SK-N-SH (cell line): ENCODE measurements around the gene MON2. TPM values are rescaled to one million over a fixed set of nuclear protein-coding genes. Genes with fewer than 3 reads are reported as not detected.

ENCODE experiments used
- CTCF ChIA-PET: fragments of 300-600, 350-600 bp; formaldehyde crosslinking; extraction: SDS; loops from one replicate; lab custom pipeline; 2021; lab: Yijun Ruan, JAX
- POLR2A ChIA-PET: fragments of 350-600 bp; sonication (Branson Sonifier 250); formaldehyde crosslinking; extraction: SDS; loops from one replicate; lab custom pipeline; 2020; ENCODE audit warnings: antibody characterized with exemption, inconsistent platforms; lab: Yijun Ruan, JAX
- DNase-seq: peaks from one replicate; pipeline ENCODE4 v3.0.0; 2012
- H2AFZ ChIP-seq: fragments of 200-600 bp; sonication (generic); 2 replicates; pipeline ENCODE4 v1.8.1; 2016; ENCODE audit warnings: antibody characterized with exemption, mild to moderate bottlenecking, low read depth
- H3F3A ChIP-seq: fragments of 200-600 bp; sonication (generic); replicated peaks from 2 replicates; pipeline ENCODE3; 2016; ENCODE audit warnings: antibody characterized with exemption, mild to moderate bottlenecking; ENCODE audit not compliant: insufficient read depth
- H3K27ac ChIP-seq, 2 experiments: fragments of 200-500 bp in 1 of 2; fragments of 200-600 bp in 1 of 2; sonication (Bioruptor generic) in 1 of 2; sonication (generic), shearing (Covaris generic) in 1 of 2; 2 replicates each; pipeline versions ENCODE4 v1.5.1 to v1.6.1; 2014 to 2016; ENCODE audit warnings: low read depth in 2 of 2, inconsistent platforms in 1 of 2, low read length in 1 of 2, mild to moderate bottlenecking in 1 of 2, mixed read lengths in 1 of 2
- H3K27me3 ChIP-seq: fragments of 200-600 bp; sonication (generic), shearing (Covaris generic); 2 replicates; pipeline ENCODE4 v1.6.1; 2016; ENCODE audit warnings: mixed run types; ENCODE audit not compliant: insufficient read depth
- H3K36me3 ChIP-seq, 2 experiments: fragments of 200-500 bp in 1 of 2; fragments of 200-600 bp in 1 of 2; sonication (Bioruptor generic) in 1 of 2; sonication (generic) in 1 of 2; replicated peaks in 1 of 2; 2 replicates each; pipeline versions ENCODE3 to v1.5.1; 2014 to 2016; ENCODE audit warnings: low read length in 1 of 2, mild to moderate bottlenecking in 1 of 2; ENCODE audit not compliant: insufficient read depth in 2 of 2, control insufficient read depth in 1 of 2
- H3K4me1 ChIP-seq, 2 experiments: fragments of 200-500 bp in 1 of 2; fragments of 200-600 bp in 1 of 2; sonication (Bioruptor generic) in 1 of 2; sonication (generic), shearing (Covaris generic) in 1 of 2; 2 replicates each; pipeline versions ENCODE4 v1.5.1 to v1.6.1; 2014 to 2016; ENCODE audit warnings: low read depth in 1 of 2, low read length in 1 of 2, mixed run types in 1 of 2; ENCODE audit not compliant: insufficient read depth in 2 of 2, control insufficient read depth in 1 of 2
- H3K4me2 ChIP-seq: fragments of 200-600 bp; sonication (generic), shearing (Covaris generic); 2 replicates; pipeline ENCODE4 v1.6.1; 2017; ENCODE audit warnings: mixed run types
- H3K4me3 ChIP-seq, 2 experiments: fragments of 200-500 bp in 1 of 2; fragments of 200-600 bp in 1 of 2; sonication (Bioruptor generic) in 1 of 2; sonication (generic), shearing (Covaris generic) in 1 of 2; 2 replicates each; pipeline versions ENCODE4 v1.5.1 to v1.8.1; 2014 to 2016; ENCODE audit warnings: low read depth in 2 of 2, inconsistent platforms in 1 of 2, low read length in 1 of 2, mild to moderate bottlenecking in 1 of 2, mixed read lengths in 1 of 2, moderate library complexity in 1 of 2
- H3K79me2 ChIP-seq: fragments of 200-600 bp; sonication (generic); 2 replicates; pipeline ENCODE4 v1.8.1; 2017; ENCODE audit warnings: mild to moderate bottlenecking; ENCODE audit not compliant: insufficient read depth
- H3K9ac ChIP-seq: fragments of 200-600 bp; sonication (generic); 2 replicates; pipeline ENCODE4 v1.6.1; 2017; ENCODE audit warnings: mixed run types
- H3K9me2 ChIP-seq: fragments of 200-600 bp; sonication (generic); 2 replicates; pipeline ENCODE4 v1.6.1; 2017; ENCODE audit warnings: mixed run types
- H3K9me3 ChIP-seq: fragments of 200-600 bp; sonication (generic); 2 replicates; pipeline ENCODE4 v1.6.1; 2017; ENCODE audit warnings: mixed run types, mild to moderate bottlenecking, moderate library complexity
- H4K20me1 ChIP-seq: fragments of 200-600 bp; sonication (generic); 2 replicates; pipeline ENCODE4 v1.6.1; 2017; ENCODE audit warnings: mild to moderate bottlenecking, mixed run types; ENCODE audit not compliant: insufficient read depth
- ELF1 ChIP-seq: IDR thresholded peaks from 2 replicates; pipeline ENCODE4 v1.4.0; 2012
- EP300 ChIP-seq, 2 experiments: IDR thresholded peaks; 2 replicates each; pipeline versions ENCODE4 v1.4.0 to v1.6.1; 2012; ENCODE audit warnings: borderline replicate concordance in 1 of 2, low read depth in 1 of 2, low read length in 1 of 2
- FOSL2 ChIP-seq: IDR thresholded peaks from 2 replicates; pipeline ENCODE4 v1.4.0; 2012; ENCODE audit warnings: low read depth, mild to moderate bottlenecking, moderate library complexity, borderline replicate concordance
- FOXJ3 ChIP-seq: sonication (generic); formaldehyde crosslinking; IDR thresholded peaks from 2 replicates; pipeline ENCODE4 v1.5.1; 2020; ENCODE audit warnings: mild to moderate bottlenecking, missing genetic modification reagents
- FOXM1 ChIP-seq: IDR thresholded peaks from 2 replicates; pipeline ENCODE4 v1.4.0; 2012; ENCODE audit warnings: low read depth, mild to moderate bottlenecking
- GABPA ChIP-seq: IDR thresholded peaks from 2 replicates; pipeline ENCODE4 v1.4.0; 2012; ENCODE audit warnings: low read depth, mild to moderate bottlenecking
- IRF3 ChIP-seq: fragments of 150-350 bp; IDR thresholded peaks from 2 replicates; pipeline ENCODE4 v1.6.1; 2016; ENCODE audit warnings: mild to moderate bottlenecking, low read depth, low read length
- JUND ChIP-seq: IDR thresholded peaks from 2 replicates; pipeline ENCODE4 v1.4.0; 2012
- MXI1 ChIP-seq: IDR thresholded peaks from 2 replicates; pipeline ENCODE4 v1.6.1; 2012; ENCODE audit warnings: mild to moderate bottlenecking, low read depth, low read length, improper control_type of control experiment
- NRF1 ChIP-seq: IDR thresholded peaks from 2 replicates; pipeline ENCODE4 v1.6.1; 2012; ENCODE audit warnings: low read depth, mild to moderate bottlenecking, low read length
- POLR2AphosphoS5 ChIP-seq: IDR thresholded peaks from 2 replicates; pipeline ENCODE4 v1.6.1; 2012; ENCODE audit warnings: low read depth, low read length
- RAD21 ChIP-seq: IDR thresholded peaks from 2 replicates; pipeline ENCODE4 v1.6.1; 2012; ENCODE audit warnings: mild to moderate bottlenecking, low read length
- RFX5 ChIP-seq: IDR thresholded peaks from 2 replicates; pipeline ENCODE4 v1.6.1; 2012; ENCODE audit warnings: mild to moderate bottlenecking, improper control_type of control experiment, low read length
- RXRA ChIP-seq: IDR thresholded peaks from 2 replicates; pipeline ENCODE4 v1.4.0; 2012; ENCODE audit warnings: low read depth, mild to moderate bottlenecking, borderline replicate concordance
- SIN3A ChIP-seq: IDR thresholded peaks from 2 replicates; pipeline ENCODE4 v1.6.1; 2012; ENCODE audit warnings: low read depth, mild to moderate bottlenecking, low read length, moderate library complexity, borderline replicate concordance
- SMC3 ChIP-seq: IDR thresholded peaks from 2 replicates; pipeline ENCODE4 v1.6.1; 2012; ENCODE audit warnings: low read depth, low read length, improper control_type of control experiment
- TAF1 ChIP-seq: IDR thresholded peaks from 2 replicates; pipeline ENCODE4 v1.6.1; 2012; ENCODE audit warnings: low read depth, mild to moderate bottlenecking, low read length, moderate library complexity, borderline replicate concordance
- TCF12 ChIP-seq: IDR thresholded peaks from 2 replicates; pipeline ENCODE4 v1.4.0; 2012
- TEAD4 ChIP-seq: IDR thresholded peaks from 2 replicates; pipeline ENCODE4 v1.4.0; 2012; ENCODE audit warnings: mild to moderate bottlenecking, borderline replicate concordance; ENCODE audit not compliant: insufficient read depth
- YY1 ChIP-seq: IDR thresholded peaks from 2 replicates; pipeline ENCODE4 v1.4.0; 2012; ENCODE audit warnings: low read depth, mild to moderate bottlenecking
- WGBS: methylation state at CpG from one replicate; pipeline ENCODE4 v1.1.6; 2017; ENCODE audit warnings: low lambda C conversion rate; 5-methylcytosine and 5-hydroxymethylcytosine counted together
- polyA plus RNA-seq, 3 experiments: library from polyadenylated mRNA; depleted of rRNA; stranded (reverse); fragments of >200 nt; gene quantifications; 2 replicates each; pipeline ENCODE4 v1.2.3, GENCODE V29; 2012
- TF ChIP-seq, protein P1 (sequence below): IDR thresholded peaks from 2 replicates; pipeline ENCODE4; 2012
- TF ChIP-seq, protein P2 (sequence below): IDR thresholded peaks from 2 replicates; pipeline ENCODE4 v1.4.0; 2012; ENCODE audit warnings: low read depth
- TF ChIP-seq, protein P3 (sequence below): IDR thresholded peaks from 2 replicates; pipeline ENCODE4 v1.4.0; 2012; ENCODE audit warnings: low read depth, borderline replicate concordance

The MON2 gene
- polyA plus RNA-seq, 1 of the 3 experiments (the other 2 are of a cell fraction), result 4.4 TPM

DNA sequence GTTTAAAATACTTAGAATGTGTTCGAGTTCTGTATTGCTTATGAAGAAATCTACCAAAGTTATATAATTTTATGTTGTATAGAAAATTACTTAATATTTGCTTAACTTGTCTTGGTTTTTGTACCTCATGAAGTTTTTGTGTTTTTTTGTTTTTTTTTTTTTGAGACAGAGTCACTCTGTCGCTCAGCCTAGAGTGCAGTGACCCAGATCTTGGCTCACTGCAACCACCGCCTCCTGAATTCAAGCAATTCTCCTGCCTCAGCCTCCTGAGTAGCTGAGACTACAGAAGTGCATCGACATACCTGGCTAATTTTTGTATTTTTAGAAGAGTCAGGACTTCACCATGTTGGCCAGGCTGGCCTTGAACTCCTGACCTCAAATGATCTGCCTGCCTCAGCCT lies 69.9 kb downstream of the MON2 start:
- TF ChIP-seq, protein P1, sequence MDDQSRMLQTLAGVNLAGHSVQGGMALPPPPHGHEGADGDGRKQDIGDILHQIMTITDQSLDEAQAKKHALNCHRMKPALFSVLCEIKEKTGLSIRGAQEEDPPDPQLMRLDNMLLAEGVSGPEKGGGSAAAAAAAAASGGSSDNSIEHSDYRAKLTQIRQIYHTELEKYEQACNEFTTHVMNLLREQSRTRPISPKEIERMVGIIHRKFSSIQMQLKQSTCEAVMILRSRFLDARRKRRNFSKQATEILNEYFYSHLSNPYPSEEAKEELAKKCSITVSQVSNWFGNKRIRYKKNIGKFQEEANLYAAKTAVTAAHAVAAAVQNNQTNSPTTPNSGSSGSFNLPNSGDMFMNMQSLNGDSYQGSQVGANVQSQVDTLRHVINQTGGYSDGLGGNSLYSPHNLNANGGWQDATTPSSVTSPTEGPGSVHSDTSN, result no peak
- Histone ChIP-seq H4K20me1 (no peaks in the 10 kb centered on the region), H3K79me2 (no peaks in the 10 kb centered on the region; the same call in 1 of the 2 replicates), H3K4me2 (no peak overlapping the region), H3K9ac (no peak overlapping the region), H3F3A (peaks cover 27% of the 10 kb centered on the region), H3K27me3 (no peaks in the 10 kb centered on the region), H3K36me3 (peaks cover 54 to 74% of the 10 kb centered on the region in 2 experiments), H3K9me3 (no peaks in the 10 kb centered on the region), H2AFZ (no peak overlapping the region), H3K9me2 (peaks cover 4% of the 10 kb centered on the region; the same call in 1 of the 2 replicates), H3K27ac (no peak overlapping the region), H3K4me3 (no peak overlapping the region), H3K4me1 (peaks cover 0 to 9% of the 10 kb centered on the region in 2 experiments; a peak in 2 of 4 replicates)
- ChIA-PET POLR2A (no interaction called here), CTCF (no interaction called here)
- 81% methylated on average over 4 of the region's 4 CpGs for WGBS
- DNase-seq, result no peak

DNA sequence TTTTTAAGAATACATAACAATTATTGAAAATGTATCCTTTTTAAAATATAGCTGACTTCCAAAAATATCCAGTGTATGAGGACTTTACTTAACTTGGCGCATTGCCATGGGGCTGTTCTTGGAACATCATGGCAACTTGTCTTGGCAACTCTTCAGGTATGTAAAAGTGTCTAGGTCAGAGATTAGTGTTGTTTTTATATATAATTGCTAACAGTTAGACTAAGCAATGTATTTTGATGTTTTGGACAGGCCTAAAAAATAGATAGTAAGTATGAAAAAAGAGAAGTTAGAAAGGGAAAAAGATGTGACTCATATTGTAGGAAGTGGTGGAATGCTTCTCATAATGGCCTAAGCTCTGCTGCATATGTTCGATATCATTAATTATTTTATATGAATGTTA lies 70.9 kb downstream of the MON2 start:
- H3K4me3 ChIP-seq, result no peak overlapping the region
- peaks cover 57 to 74% of the 10 kb centered on the region in 2 experiments for H3K36me3 ChIP-seq
- H2AFZ ChIP-seq, result no peak overlapping the region
- ChIA-PET POLR2A (no interaction called here), CTCF (interaction anchor here (1.5 kb wide), 1 partner anchor 99 kb away, joined by 5 read pairs; no protein-coding TSS in a partner anchor)
- no peak overlapping the region for H3K9ac ChIP-seq
- H3K79me2 ChIP-seq, result no peaks in the 10 kb centered on the region
- H4K20me1 ChIP-seq, result no peaks in the 10 kb centered on the region
- peaks cover 0 to 9% of the 10 kb centered on the region in 2 experiments; a peak in 2 of 4 replicates for H3K4me1 ChIP-seq
- 0 out of 2 replicates have a peak overlapping the region, but pooled peaks have one; percentile 16 for H3K4me2 ChIP-seq
- peak overlapping the region; percentile 49 to 64; a peak in 3 of 4 replicates for H3K27ac ChIP-seq
- 77% methylated on average over 2 of the region's 2 CpGs for WGBS
- H3F3A ChIP-seq, result peaks cover 30% of the 10 kb centered on the region
- no peaks in the 10 kb centered on the region for H3K9me3 ChIP-seq
- peaks cover 4% of the 10 kb centered on the region; the same call in 1 of the 2 replicates for H3K9me2 ChIP-seq
- DNase-seq, result no peak
- H3K27me3 ChIP-seq, result no peaks in the 10 kb centered on the region
- TF ChIP-seq, protein P2, sequence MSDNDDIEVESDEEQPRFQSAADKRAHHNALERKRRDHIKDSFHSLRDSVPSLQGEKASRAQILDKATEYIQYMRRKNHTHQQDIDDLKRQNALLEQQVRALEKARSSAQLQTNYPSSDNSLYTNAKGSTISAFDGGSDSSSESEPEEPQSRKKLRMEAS, result no peak
- TF ChIP-seq IRF3 (no peak), RAD21 (no peak), TAF1 (no peak), NRF1 (no peak), RXRA (no peak), JUND (peak; percentile 35; the same call in 1 of the 2 replicates), FOXM1 (no peak), FOSL2 (0 out of 2 replicates have a peak, but pooled peaks have one; percentile 4), TCF12 (0 out of 2 replicates have a peak, but pooled peaks have one; percentile 19), YY1 (no peak), SMC3 (no peak), TEAD4 (no peak), ELF1 (no peak), SIN3A (no peak), POLR2AphosphoS5 (no peak), RFX5 (no peak), MXI1 (no peak), GABPA (no peak), EP300 (IDR thresholded peaks at IDR 0.05; ENCODE audit: borderline replicate concordance in 1 of 2, low read depth in 1 of 2, low read length in 1 of 2) (no peak; a peak in 1 of 4 replicates), FOXJ3 (no peak)
- TF ChIP-seq, protein P3, sequence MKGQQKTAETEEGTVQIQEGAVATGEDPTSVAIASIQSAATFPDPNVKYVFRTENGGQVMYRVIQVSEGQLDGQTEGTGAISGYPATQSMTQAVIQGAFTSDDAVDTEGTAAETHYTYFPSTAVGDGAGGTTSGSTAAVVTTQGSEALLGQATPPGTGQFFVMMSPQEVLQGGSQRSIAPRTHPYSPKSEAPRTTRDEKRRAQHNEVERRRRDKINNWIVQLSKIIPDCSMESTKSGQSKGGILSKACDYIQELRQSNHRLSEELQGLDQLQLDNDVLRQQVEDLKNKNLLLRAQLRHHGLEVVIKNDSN, result no peak
- TF ChIP-seq, protein P1, result peak; percentile 38; the same call in 1 of the 2 replicates
